ENCODE results near the gene PRKCE. TPM values are rescaled to one million over a fixed set of nuclear protein-coding genes. Genes with fewer than 3 reads are reported as not detected.

The PRKCE gene
- total RNA-seq, 1 donor from 2014 or later: 85.0 TPM

DNA sequence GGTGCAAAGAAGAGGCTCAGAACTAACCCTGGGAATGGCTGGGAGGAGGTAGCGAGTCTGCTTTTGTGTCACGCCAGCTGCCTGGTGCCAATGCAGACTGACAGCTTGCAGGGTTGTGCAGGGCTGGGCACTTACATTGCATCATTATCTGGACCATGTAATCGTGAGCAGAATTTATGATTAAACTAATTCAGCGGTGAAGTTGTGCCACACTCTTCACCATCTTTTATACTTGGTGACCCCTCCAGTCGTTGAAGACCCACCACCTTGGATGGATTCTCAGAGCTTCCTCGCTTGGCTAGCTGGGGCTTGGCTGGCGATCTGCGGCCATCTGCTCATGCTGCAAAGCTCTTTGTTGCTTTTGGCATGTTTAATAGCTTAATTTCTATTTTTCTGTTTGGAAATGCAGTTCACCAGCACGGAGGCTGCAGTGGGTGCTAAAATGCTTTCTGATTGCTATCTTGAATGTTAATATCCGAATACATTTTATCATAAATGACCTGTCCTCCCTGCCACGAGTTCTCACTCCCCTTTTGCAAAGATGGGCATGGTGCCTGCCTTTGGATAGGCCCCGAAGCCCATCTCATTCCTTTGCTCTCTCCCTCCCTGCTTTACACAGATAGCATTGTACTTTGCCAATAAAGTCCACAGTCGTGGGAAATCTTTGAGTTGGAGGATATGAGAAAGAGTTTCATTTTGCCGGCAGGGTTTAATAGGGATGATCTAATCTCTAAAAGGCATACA is 188.2 kb downstream of the PRKCE start:
- intact Hi-C loops (cut with DNase I): no loop called here
- DNase-seq: no peak
- peaks cover 44% of the 10 kb centered on the region for H3K4me1 ChIP-seq

GRCh38 chr2:45840481-45840880 is 189.0 kb downstream of the PRKCE start:
- TF ChIP-seq CTCF (IDR thresholded peaks at IDR 0.05): no peak
- ATAC-seq: no peak
- no peaks in the 10 kb centered on the region for H3K27me3 ChIP-seq (ENCODE audit: low read depth)
- no peaks in the 10 kb centered on the region for H3K9me3 ChIP-seq
- peaks cover 52% of the 10 kb centered on the region for H3K4me1 ChIP-seq
- no peak overlapping the region for H3K27ac ChIP-seq
- intact Hi-C loops (cut with DNase I): no loop called here
- DNase-seq: no peak
- H3K36me3 ChIP-seq: no peaks in the 10 kb centered on the region
- H3K4me3 ChIP-seq: no peak overlapping the region

More for the DNA sequence above, 188.2 kb downstream of the PRKCE start:
- ATAC-seq: no peak
- Histone ChIP-seq H3K27ac (no peak overlapping the region), H3K27me3 (ENCODE audit: low read depth) (no peaks in the 10 kb centered on the region), H3K4me3 (no peak overlapping the region), H3K36me3 (no peaks in the 10 kb centered on the region), H3K9me3 (no peaks in the 10 kb centered on the region)
- TF ChIP-seq CTCF (IDR thresholded peaks at IDR 0.05): no peak

- Histone ChIP-seq H3K36me3 (no peaks in the 10 kb centered on the region), H3K27ac (no peak overlapping the region), H3K9me3 (no peaks in the 10 kb centered on the region), H3K27me3 (ENCODE audit: low read depth) (no peaks in the 10 kb centered on the region), H3K4me3 (no peak overlapping the region), H3K4me1 (peaks cover 49% of the 10 kb centered on the region)
- ATAC-seq (no peak), DNase-seq (no peak)
- intact Hi-C loops (cut with DNase I): no loop called here
- no peak for TF ChIP-seq CTCF (IDR thresholded peaks at IDR 0.05)
These were observed 190.4 kb downstream of the PRKCE start for GRCh38 chr2:45841752-45842407.

GRCh38 chr2:45843136-45843535 is 191.7 kb downstream of the PRKCE start:
- peaks cover 44% of the 10 kb centered on the region for H3K4me1 ChIP-seq
- no peak overlapping the region for H3K27ac ChIP-seq
- intact Hi-C loops (cut with DNase I): no loop called here

More at GRCh38 chr2:45843136-45843535, 191.7 kb downstream of the PRKCE start:
- ATAC-seq: no peak
- no peak overlapping the region for H3K4me3 ChIP-seq
- TF ChIP-seq CTCF (IDR thresholded peaks at IDR 0.05): no peak
- H3K36me3 ChIP-seq: no peaks in the 10 kb centered on the region
- no peak for DNase-seq
- no peaks in the 10 kb centered on the region for H3K9me3 ChIP-seq
- no peaks in the 10 kb centered on the region for H3K27me3 ChIP-seq (ENCODE audit: low read depth)
